ENCODE data around the gene TRPM8. TPM values are rescaled to one million over a fixed set of nuclear protein-coding genes. Genes with fewer than 3 reads are reported as not detected.

TRPM8 gene
- total RNA-seq, 2 experiments from 2014 or later, result not detected

- Mint-ChIP-seq H3K36me3 (ENCODE audit: low read depth) (no peaks in the 10 kb centered on the region), H3K27me3 (ENCODE audit: low read depth) (no peaks in the 10 kb centered on the region), H3K9me3 (no peaks in the 10 kb centered on the region), H3K27ac (no peak overlapping the region), H3K4me1 (ENCODE audit: low read depth) (peaks cover 30% of the 10 kb centered on the region), H3K4me3 (no peak overlapping the region)
- intact Hi-C loops (cut with micrococcal nuclease), result no loop called here
- no peak for DNase-seq
- CTCF ChIA-PET, result interaction anchor here (1.1 kb wide), 1 partner anchor 79 kb away, joined by 3 read pairs; no protein-coding TSS in a partner anchor
Measured at GRCh38 chr2:233996461-233996860, 79.3 kb downstream of the TRPM8 start.

GRCh38 chr2:233997707-233998106 lies 80.5 kb downstream of the TRPM8 start:
- no peaks in the 10 kb centered on the region for H3K9me3 Mint-ChIP-seq
- intact Hi-C loops (cut with micrococcal nuclease), result no loop called here
- H3K27me3 Mint-ChIP-seq (ENCODE audit: low read depth), result no peaks in the 10 kb centered on the region
- no peak overlapping the region for H3K27ac Mint-ChIP-seq
- no peak for DNase-seq
- no peaks in the 10 kb centered on the region for H3K36me3 Mint-ChIP-seq (ENCODE audit: low read depth)
- CTCF ChIA-PET, result interaction anchor here (0.6 to 0.7 kb wide), 2 partner anchors 165 to 593 kb away, joined by 3 to 4 read pairs; no protein-coding TSS in a partner anchor
- H3K4me3 Mint-ChIP-seq, result no peak overlapping the region
- peaks cover 30% of the 10 kb centered on the region for H3K4me1 Mint-ChIP-seq (ENCODE audit: low read depth)

- no peak overlapping the region for H3K4me3 Mint-ChIP-seq
- peaks cover 29% of the 10 kb centered on the region for H3K4me1 Mint-ChIP-seq (ENCODE audit: low read depth)
- no peak overlapping the region for H3K27ac Mint-ChIP-seq
- H3K36me3 Mint-ChIP-seq (ENCODE audit: low read depth), result no peaks in the 10 kb centered on the region
- H3K27me3 Mint-ChIP-seq (ENCODE audit: low read depth), result no peaks in the 10 kb centered on the region
- H3K9me3 Mint-ChIP-seq, result no peaks in the 10 kb centered on the region
- intact Hi-C loops (cut with micrococcal nuclease), result no loop called here
- DNase-seq, result no peak
- CTCF ChIA-PET, result no interaction called here
Measured at GRCh38 chr2:233999182-233999581, 82.0 kb downstream of the TRPM8 start.

- no peaks in the 10 kb centered on the region for H3K27me3 Mint-ChIP-seq (ENCODE audit: low read depth)
- CTCF ChIA-PET, result interaction anchor here (0.8 kb wide), 1 partner anchor 543 kb away, joined by 3 read pairs; no protein-coding TSS in a partner anchor
- intact Hi-C loops (cut with micrococcal nuclease), result no loop called here
- no peak overlapping the region for H3K4me3 Mint-ChIP-seq
- peaks cover 25% of the 10 kb centered on the region for H3K4me1 Mint-ChIP-seq (ENCODE audit: low read depth)
- no peaks in the 10 kb centered on the region for H3K9me3 Mint-ChIP-seq
- peak overlapping the region; percentile 28 for H3K27ac Mint-ChIP-seq
- peak; percentile 22 for DNase-seq
- no peaks in the 10 kb centered on the region for H3K36me3 Mint-ChIP-seq (ENCODE audit: low read depth)
Measured at GRCh38 chr2:234001380-234002160, 84.4 kb downstream of the TRPM8 start.

DNA sequence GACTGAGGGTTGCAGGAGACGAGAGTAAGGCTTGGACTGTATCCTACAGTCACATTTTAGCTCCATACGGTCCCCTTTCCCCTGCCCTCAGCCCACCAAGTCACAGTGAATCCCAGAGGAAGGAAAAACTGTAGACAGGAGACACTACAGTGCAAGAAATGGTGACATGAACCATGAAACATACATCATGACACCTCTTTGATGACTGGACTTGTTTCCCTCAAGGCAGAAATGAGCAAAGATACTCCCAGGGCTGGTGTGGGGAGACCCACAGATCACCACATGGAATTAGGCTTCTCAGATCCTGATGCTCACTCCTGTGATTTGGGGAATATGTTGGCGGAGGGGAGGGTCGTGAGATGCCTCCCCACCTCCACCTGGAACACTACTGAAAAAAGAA lies 85.1 kb downstream of the TRPM8 start:
- H3K27me3 Mint-ChIP-seq (ENCODE audit: low read depth), result no peaks in the 10 kb centered on the region
- CTCF ChIA-PET, result no interaction called here
- no peak for DNase-seq
- no peak overlapping the region for H3K4me3 Mint-ChIP-seq
- no peaks in the 10 kb centered on the region for H3K9me3 Mint-ChIP-seq
- intact Hi-C loops (cut with micrococcal nuclease), result no loop called here
- no peaks in the 10 kb centered on the region for H3K36me3 Mint-ChIP-seq (ENCODE audit: low read depth)
- peaks cover 25% of the 10 kb centered on the region for H3K4me1 Mint-ChIP-seq (ENCODE audit: low read depth)
- no peak overlapping the region for H3K27ac Mint-ChIP-seq

- Mint-ChIP-seq H3K4me3 (no peak overlapping the region), H3K36me3 (ENCODE audit: low read depth) (no peaks in the 10 kb centered on the region), H3K27ac (no peak overlapping the region), H3K27me3 (ENCODE audit: low read depth) (no peaks in the 10 kb centered on the region), H3K4me1 (ENCODE audit: low read depth) (peaks cover 21% of the 10 kb centered on the region), H3K9me3 (no peaks in the 10 kb centered on the region)
- intact Hi-C loops (cut with micrococcal nuclease), result no loop called here
- peak; percentile 41 for DNase-seq
- CTCF ChIA-PET, result no interaction called here
Measured at GRCh38 chr2:234003972-234004617, 86.9 kb downstream of the TRPM8 start.

DNA sequence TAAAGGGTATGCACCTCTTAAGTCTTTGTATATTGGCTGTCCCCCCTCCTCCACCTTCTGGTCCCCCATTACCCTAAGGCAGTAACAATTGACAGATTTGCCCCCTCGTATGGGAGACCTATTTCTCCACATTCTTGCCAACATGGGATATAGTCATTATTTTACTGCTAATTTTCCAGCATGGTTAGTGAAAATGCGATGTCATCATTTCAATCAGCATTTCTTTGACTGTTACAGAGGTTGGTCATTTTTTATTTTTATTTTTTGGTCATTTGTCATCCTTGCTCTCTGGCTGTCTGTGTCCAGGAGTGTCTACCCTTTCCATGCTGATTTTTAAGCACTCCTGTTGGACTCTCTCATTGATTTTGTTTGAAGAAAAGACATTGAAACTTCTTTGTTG lies 88.0 kb downstream of the TRPM8 start:
- H3K36me3 Mint-ChIP-seq (ENCODE audit: low read depth), result no peaks in the 10 kb centered on the region
- no peak overlapping the region for H3K4me3 Mint-ChIP-seq
- no peak for DNase-seq
- peaks cover 21% of the 10 kb centered on the region for H3K4me1 Mint-ChIP-seq (ENCODE audit: low read depth)
- intact Hi-C loops (cut with micrococcal nuclease), result no loop called here
- CTCF ChIA-PET, result no interaction called here
- no peak overlapping the region for H3K27ac Mint-ChIP-seq
- no peaks in the 10 kb centered on the region for H3K9me3 Mint-ChIP-seq
- H3K27me3 Mint-ChIP-seq (ENCODE audit: low read depth), result no peaks in the 10 kb centered on the region

- no peak for DNase-seq
- Mint-ChIP-seq H3K27ac (no peak overlapping the region), H3K4me1 (ENCODE audit: low read depth) (peaks cover 11% of the 10 kb centered on the region), H3K27me3 (ENCODE audit: low read depth) (no peaks in the 10 kb centered on the region), H3K36me3 (ENCODE audit: low read depth) (no peaks in the 10 kb centered on the region), H3K4me3 (no peak overlapping the region), H3K9me3 (peaks cover 3% of the 10 kb centered on the region)
- intact Hi-C loops (cut with micrococcal nuclease), result no loop called here
- CTCF ChIA-PET, result no interaction called here
Measured at GRCh38 chr2:234006501-234006900, 89.3 kb downstream of the TRPM8 start.

DNA sequence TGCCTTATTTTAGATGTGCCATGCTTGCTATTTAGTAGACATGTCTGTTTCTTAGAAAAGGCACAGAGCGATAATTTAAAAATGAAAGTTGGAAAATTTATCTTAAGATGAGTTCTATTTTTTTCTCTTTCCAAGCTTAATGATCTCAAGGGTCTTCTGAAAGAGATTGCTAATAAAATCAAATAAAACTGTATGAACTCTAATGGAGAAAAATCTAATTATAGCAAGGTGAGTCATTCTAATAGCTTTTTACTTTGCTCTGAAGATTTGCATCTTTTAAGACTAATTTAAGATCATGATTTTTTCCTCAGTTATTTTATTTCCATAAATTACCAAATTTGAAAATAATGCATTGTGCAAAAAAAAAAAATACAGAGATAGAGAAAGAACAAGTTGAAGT lies 97.3 kb downstream of the TRPM8 start:
- no peaks in the 10 kb centered on the region for H3K36me3 Mint-ChIP-seq (ENCODE audit: low read depth)
- H3K27me3 Mint-ChIP-seq (ENCODE audit: low read depth), result no peaks in the 10 kb centered on the region
- peaks cover 3% of the 10 kb centered on the region for H3K9me3 Mint-ChIP-seq
- H3K4me1 Mint-ChIP-seq (ENCODE audit: low read depth), result no peaks in the 10 kb centered on the region
- CTCF ChIA-PET, result interaction anchor here (0.7 kb wide), 1 partner anchor 1687 kb away, joined by 5 read pairs; no protein-coding TSS in a partner anchor
- no peak for DNase-seq
- intact Hi-C loops (cut with micrococcal nuclease), result no loop called here
- no peak overlapping the region for H3K4me3 Mint-ChIP-seq
- no peak overlapping the region for H3K27ac Mint-ChIP-seq

GRCh38 chr2:234015861-234016260 lies 98.7 kb downstream of the TRPM8 start:
- no peak for DNase-seq
- intact Hi-C loops (cut with micrococcal nuclease), result no loop called here
- Mint-ChIP-seq H3K27me3 (ENCODE audit: low read depth) (no peaks in the 10 kb centered on the region), H3K36me3 (ENCODE audit: low read depth) (no peaks in the 10 kb centered on the region), H3K4me3 (no peak overlapping the region), H3K27ac (no peak overlapping the region), H3K9me3 (peaks cover 3% of the 10 kb centered on the region), H3K4me1 (ENCODE audit: low read depth) (no peaks in the 10 kb centered on the region)
- CTCF ChIA-PET, result no interaction called here

DNA sequence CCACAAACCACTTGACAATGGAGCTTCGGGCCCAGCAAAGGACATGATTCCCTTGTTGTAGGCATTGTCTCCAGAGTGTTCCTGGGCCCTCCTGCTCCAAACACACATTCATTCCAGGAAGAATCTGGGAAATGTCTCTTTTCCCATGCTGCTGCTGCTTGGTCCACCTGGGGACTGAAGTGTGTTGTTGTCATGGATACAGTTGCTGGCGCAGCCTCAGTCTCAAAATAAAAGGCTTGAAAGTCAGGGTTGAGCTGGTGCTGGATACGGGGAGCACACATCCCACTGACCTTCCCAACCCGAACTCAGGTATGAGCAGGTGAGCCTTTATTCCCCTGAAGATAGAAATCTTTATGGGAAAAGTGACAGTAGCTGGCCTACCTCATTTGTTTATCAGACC lies 102.7 kb downstream of the TRPM8 start:
- Mint-ChIP-seq H3K9me3 (peaks cover 2% of the 10 kb centered on the region), H3K27me3 (ENCODE audit: low read depth) (no peaks in the 10 kb centered on the region), H3K27ac (no peak overlapping the region), H3K4me1 (ENCODE audit: low read depth) (peaks cover 2% of the 10 kb centered on the region), H3K4me3 (no peak overlapping the region), H3K36me3 (ENCODE audit: low read depth) (no peaks in the 10 kb centered on the region)
- intact Hi-C loops (cut with micrococcal nuclease), result no loop called here
- CTCF ChIA-PET, result no interaction called here
- no peak for DNase-seq

GRCh38 chr2:234020332-234020731 lies 103.2 kb downstream of the TRPM8 start:
- H3K4me3 Mint-ChIP-seq, result no peak overlapping the region
- intact Hi-C loops (cut with micrococcal nuclease), result no loop called here
- H3K36me3 Mint-ChIP-seq (ENCODE audit: low read depth), result no peaks in the 10 kb centered on the region
- H3K27me3 Mint-ChIP-seq (ENCODE audit: low read depth), result no peaks in the 10 kb centered on the region
- no peak overlapping the region for H3K27ac Mint-ChIP-seq
- peaks cover 2% of the 10 kb centered on the region for H3K9me3 Mint-ChIP-seq
- peaks cover 6% of the 10 kb centered on the region for H3K4me1 Mint-ChIP-seq (ENCODE audit: low read depth)
- DNase-seq, result no peak
- CTCF ChIA-PET, result no interaction called here

- Mint-ChIP-seq H3K27me3 (ENCODE audit: low read depth) (no peaks in the 10 kb centered on the region), H3K36me3 (ENCODE audit: low read depth) (no peaks in the 10 kb centered on the region), H3K4me3 (no peak overlapping the region), H3K9me3 (peaks cover 2% of the 10 kb centered on the region), H3K27ac (no peak overlapping the region), H3K4me1 (ENCODE audit: low read depth) (peaks cover 26% of the 10 kb centered on the region)
- DNase-seq, result no peak
- intact Hi-C loops (cut with micrococcal nuclease), result no loop called here
- CTCF ChIA-PET, result interaction anchor here (0.6 to 0.9 kb wide), 3 partner anchors 10 to 523 kb away, joined by 3 read pairs; no protein-coding TSS in a partner anchor
Measured at GRCh38 chr2:234022424-234022823, 105.3 kb downstream of the TRPM8 start.

Measured in activated naive CD4-positive, alpha-beta T cell treated with anti-CD3 and anti-CD28 coated beads for 36 hours (primary cell).